Gastrocnemius medialis (tissue), 4 donors: ENCODE data around the gene DNM2.

Experiments
- CTCF ChIP-seq, 5 experiments: fragments of 450-650 bp in 3 of 5; fragments of 200-600 bp in 2 of 5; sonication (generic) in 2 of 5; IDR thresholded peaks in 4 of 5; conservative IDR thresholded peaks in 1 of 5; 1 replicate in 4 of 5; 2 replicates in 1 of 5; pipeline ENCODE4 v1.5.1; 2016 to 2019; ENCODE audit warnings: antibody characterized with exemption in 5 of 5, mild to moderate bottlenecking in 3 of 5, moderate library complexity in 3 of 5
- POLR2A ChIP-seq, 2 donors: fragments of 450-650 bp; IDR thresholded peaks; one replicate each; pipeline ENCODE4 v1.6.1; 2017; ENCODE audit warnings: antibody characterized with exemption in 2 of 2, mild to moderate bottlenecking in 2 of 2, moderate library complexity in 2 of 2

GRCh38 chr19:10678813-10679212 is 39.1 kb upstream of the DNM2 start:
- TF ChIP-seq CTCF (IDR thresholded peaks at IDR 0.05 in 4 of 5, conservative IDR thresholded peaks at IDR 0.05 in 1 of 5): no peak
- no peak for TF ChIP-seq POLR2A (IDR thresholded peaks at IDR 0.05)
